Immature natural killer cell (primary cell): ENCODE measurements around the gene DCHS2. TPM values are rescaled to one million over a fixed set of nuclear protein-coding genes. Genes with fewer than 3 reads are reported as not detected.

ENCODE experiments used
- DNase-seq, 3 donors: peaks; one replicate each; pipeline ENCODE4 v3.0.0; 2022; ENCODE audit warnings: mixed read lengths in 1 of 3
- H3K27ac Mint-ChIP-seq, 6 donors: one replicate each; pipeline ENCODE4 v1.8.0; 2020; ENCODE audit warnings: mixed read lengths in 6 of 6, mild to moderate bottlenecking in 5 of 6, inconsistent platforms in 4 of 6, moderate library complexity in 3 of 6
- H3K27me3 Mint-ChIP-seq, 3 donors: one replicate each; pipeline ENCODE4 v1.8.0; 2020 to 2021; ENCODE audit warnings: low read depth in 3 of 3, mild to moderate bottlenecking in 3 of 3, mixed read lengths in 3 of 3, moderate library complexity in 3 of 3, inconsistent platforms in 1 of 3
- H3K36me3 Mint-ChIP-seq, 3 donors: one replicate each; pipeline ENCODE4 v1.8.0; 2020; ENCODE audit warnings: mixed read lengths in 3 of 3, inconsistent platforms in 2 of 3, mild to moderate bottlenecking in 2 of 3
- H3K4me1 Mint-ChIP-seq, 2 donors: one replicate each; pipeline ENCODE4 v1.8.0; 2020; ENCODE audit warnings: inconsistent platforms in 2 of 2, mild to moderate bottlenecking in 2 of 2, mixed read lengths in 2 of 2, moderate library complexity in 1 of 2
- H3K4me3 Mint-ChIP-seq, 5 donors: one replicate each; pipeline ENCODE4 v1.8.0; 2020; ENCODE audit warnings: mild to moderate bottlenecking in 5 of 5, mixed read lengths in 5 of 5, inconsistent platforms in 3 of 5, moderate library complexity in 3 of 5
- H3K9me3 Mint-ChIP-seq, 6 donors: one replicate each; pipeline ENCODE4 v1.8.0; 2020; ENCODE audit warnings: mild to moderate bottlenecking in 6 of 6, mixed read lengths in 6 of 6, inconsistent platforms in 4 of 6, moderate library complexity in 3 of 6
- polyA plus RNA-seq, 3 donors: library from polyadenylated mRNA; unstranded; fragments of 300-500 nt; fragmentation: Illumina TruSeq; gene quantifications; one replicate each; pipeline ENCODE4 v1.2.3, GENCODE V29; 2021

The DCHS2 gene
- polyA plus RNA-seq, 3 donors from 2014 or later = not detected

- Mint-ChIP-seq H3K36me3 (no peaks in the 10 kb centered on the region), H3K4me1 (no peaks in the 10 kb centered on the region), H3K27me3 (peaks cover 2 to 6% (median 3%) of the 10 kb centered on the region in 3 donors), H3K4me3 (no peak overlapping the region), H3K27ac (no peak overlapping the region), H3K9me3 (peaks cover 0 to 8% (median 0%) of the 10 kb centered on the region in 6 donors)
- no peak for DNase-seq
Observed at GRCh38 chr4:154475820-154476219, 15.8 kb downstream of the DCHS2 start.

GRCh38 chr4:154473497-154473896, 18.1 kb downstream of the DCHS2 start:
- no peak overlapping the region for H3K27ac Mint-ChIP-seq
- peaks cover 0 to 11% (median 0%) of the 10 kb centered on the region in 6 donors for H3K9me3 Mint-ChIP-seq

GRCh38 chr4:154472858-154473257, 18.7 kb downstream of the DCHS2 start:
- H3K4me3 Mint-ChIP-seq = no peak overlapping the region
- no peak for DNase-seq
- H3K27me3 Mint-ChIP-seq = peaks cover 1 to 7% (median 3%) of the 10 kb centered on the region in 3 donors
- no peaks in the 10 kb centered on the region for H3K36me3 Mint-ChIP-seq
- peaks cover 0 to 9% (median 0%) of the 10 kb centered on the region in 6 donors for H3K9me3 Mint-ChIP-seq
- H3K4me1 Mint-ChIP-seq = no peaks in the 10 kb centered on the region
- H3K27ac Mint-ChIP-seq = no peak overlapping the region

More at GRCh38 chr4:154473497-154473896, 18.1 kb downstream of the DCHS2 start:
- Mint-ChIP-seq H3K4me3 (no peak overlapping the region), H3K36me3 (no peaks in the 10 kb centered on the region), H3K4me1 (no peaks in the 10 kb centered on the region), H3K27me3 (peaks cover 1 to 7% (median 3%) of the 10 kb centered on the region in 3 donors)
- no peak for DNase-seq

GRCh38 chr4:154471526-154472331, 19.9 kb downstream of the DCHS2 start:
- H3K4me3 Mint-ChIP-seq = no peak overlapping the region
- peaks cover 0 to 6% (median 0%) of the 10 kb centered on the region in 6 donors for H3K9me3 Mint-ChIP-seq
- H3K4me1 Mint-ChIP-seq = no peaks in the 10 kb centered on the region
- peaks cover 1 to 3% (median 3%) of the 10 kb centered on the region in 3 donors for H3K27me3 Mint-ChIP-seq
- no peak for DNase-seq
- H3K27ac Mint-ChIP-seq = no peak overlapping the region
- no peaks in the 10 kb centered on the region for H3K36me3 Mint-ChIP-seq

- H3K4me3 Mint-ChIP-seq = no peak overlapping the region
- H3K4me1 Mint-ChIP-seq = no peaks in the 10 kb centered on the region
- H3K27ac Mint-ChIP-seq = no peak overlapping the region
- H3K27me3 Mint-ChIP-seq = peaks cover 2 to 3% (median 3%) of the 10 kb centered on the region in 3 donors
- H3K9me3 Mint-ChIP-seq = peaks cover 0 to 6% (median 0%) of the 10 kb centered on the region in 6 donors
- no peak for DNase-seq
- H3K36me3 Mint-ChIP-seq = no peaks in the 10 kb centered on the region
Observed at GRCh38 chr4:154471032-154471431, 20.6 kb downstream of the DCHS2 start.

GRCh38 chr4:154467886-154468285, 23.7 kb downstream of the DCHS2 start:
- no peaks in the 10 kb centered on the region for H3K4me1 Mint-ChIP-seq
- no peak overlapping the region for H3K27ac Mint-ChIP-seq
- DNase-seq = no peak
- peaks cover 0 to 6% (median 0%) of the 10 kb centered on the region in 6 donors for H3K9me3 Mint-ChIP-seq
- peaks cover 2 to 6% (median 5%) of the 10 kb centered on the region in 3 donors for H3K27me3 Mint-ChIP-seq
- H3K4me3 Mint-ChIP-seq = no peak overlapping the region
- no peaks in the 10 kb centered on the region for H3K36me3 Mint-ChIP-seq

- peaks cover 0 to 3% (median 0%) of the 10 kb centered on the region in 6 donors for H3K9me3 Mint-ChIP-seq
- no peak overlapping the region for H3K4me3 Mint-ChIP-seq
- H3K4me1 Mint-ChIP-seq = no peaks in the 10 kb centered on the region
- peaks cover 2 to 6% (median 5%) of the 10 kb centered on the region in 3 donors for H3K27me3 Mint-ChIP-seq
- H3K36me3 Mint-ChIP-seq = no peaks in the 10 kb centered on the region
- H3K27ac Mint-ChIP-seq = no peak overlapping the region
- no peak for DNase-seq
Observed at GRCh38 chr4:154466336-154466735, 25.3 kb downstream of the DCHS2 start.

- no peaks in the 10 kb centered on the region for H3K4me1 Mint-ChIP-seq
- no peak overlapping the region for H3K4me3 Mint-ChIP-seq
- no peak overlapping the region for H3K27ac Mint-ChIP-seq
- H3K9me3 Mint-ChIP-seq = peaks cover 0 to 3% (median 0%) of the 10 kb centered on the region in 6 donors
- H3K36me3 Mint-ChIP-seq = no peaks in the 10 kb centered on the region
- peaks cover 0 to 6% (median 5%) of the 10 kb centered on the region in 3 donors for H3K27me3 Mint-ChIP-seq
- DNase-seq = no peak
Observed at GRCh38 chr4:154465085-154465484, 26.5 kb downstream of the DCHS2 start.

- Mint-ChIP-seq H3K27me3 (peaks cover 0 to 5% (median 3%) of the 10 kb centered on the region in 3 donors), H3K36me3 (no peaks in the 10 kb centered on the region), H3K4me1 (no peaks in the 10 kb centered on the region), H3K4me3 (no peak overlapping the region), H3K27ac (no peak overlapping the region), H3K9me3 (peaks cover 0 to 1% (median 0%) of the 10 kb centered on the region in 6 donors)
- DNase-seq = no peak
Observed at GRCh38 chr4:154464654-154465053, 26.9 kb downstream of the DCHS2 start.

GRCh38 chr4:154462081-154462810, 29.4 kb downstream of the DCHS2 start:
- H3K4me3 Mint-ChIP-seq = no peak overlapping the region
- H3K27ac Mint-ChIP-seq = no peak overlapping the region
- no peak for DNase-seq
- H3K9me3 Mint-ChIP-seq = no peaks in the 10 kb centered on the region
- H3K36me3 Mint-ChIP-seq = no peaks in the 10 kb centered on the region
- peaks cover 0 to 7% (median 6%) of the 10 kb centered on the region in 3 donors for H3K27me3 Mint-ChIP-seq
- H3K4me1 Mint-ChIP-seq = no peaks in the 10 kb centered on the region

GRCh38 chr4:154457471-154457870, 34.1 kb downstream of the DCHS2 start:
- Mint-ChIP-seq H3K9me3 (no peaks in the 10 kb centered on the region), H3K4me1 (no peaks in the 10 kb centered on the region), H3K36me3 (no peaks in the 10 kb centered on the region), H3K27me3 (peaks cover 0 to 4% (median 1%) of the 10 kb centered on the region in 3 donors), H3K27ac (no peak overlapping the region), H3K4me3 (no peak overlapping the region)
- no peak for DNase-seq

GRCh38 chr4:154456889-154457288, 34.7 kb downstream of the DCHS2 start:
- Mint-ChIP-seq H3K4me1 (no peaks in the 10 kb centered on the region), H3K36me3 (no peaks in the 10 kb centered on the region), H3K4me3 (no peak overlapping the region), H3K27ac (no peak overlapping the region), H3K9me3 (no peaks in the 10 kb centered on the region), H3K27me3 (peaks cover 0 to 4% (median 1%) of the 10 kb centered on the region in 3 donors)
- no peak for DNase-seq

- Mint-ChIP-seq H3K36me3 (no peaks in the 10 kb centered on the region), H3K4me3 (no peak overlapping the region), H3K9me3 (no peaks in the 10 kb centered on the region), H3K4me1 (no peaks in the 10 kb centered on the region), H3K27me3 (peaks cover 0 to 4% (median 1%) of the 10 kb centered on the region in 3 donors), H3K27ac (no peak overlapping the region)
- DNase-seq = no peak
Observed at GRCh38 chr4:154456240-154456639, 35.4 kb downstream of the DCHS2 start.

GRCh38 chr4:154455111-154455510, 36.5 kb downstream of the DCHS2 start:
- H3K4me1 Mint-ChIP-seq = no peaks in the 10 kb centered on the region
- no peak overlapping the region for H3K27ac Mint-ChIP-seq
- H3K36me3 Mint-ChIP-seq = no peaks in the 10 kb centered on the region
- peaks cover 0 to 4% (median 1%) of the 10 kb centered on the region in 3 donors for H3K27me3 Mint-ChIP-seq
- no peak overlapping the region for H3K4me3 Mint-ChIP-seq
- no peaks in the 10 kb centered on the region for H3K9me3 Mint-ChIP-seq
- DNase-seq = no peak
